ENCODE data around the gene AFF1. TPM values are rescaled to one million over a fixed set of nuclear protein-coding genes. Genes with fewer than 3 reads are reported as not detected.

The AFF1 gene
- total RNA-seq, 2 experiments from 2014 or later: 28.7 to 69.7 TPM

DNA sequence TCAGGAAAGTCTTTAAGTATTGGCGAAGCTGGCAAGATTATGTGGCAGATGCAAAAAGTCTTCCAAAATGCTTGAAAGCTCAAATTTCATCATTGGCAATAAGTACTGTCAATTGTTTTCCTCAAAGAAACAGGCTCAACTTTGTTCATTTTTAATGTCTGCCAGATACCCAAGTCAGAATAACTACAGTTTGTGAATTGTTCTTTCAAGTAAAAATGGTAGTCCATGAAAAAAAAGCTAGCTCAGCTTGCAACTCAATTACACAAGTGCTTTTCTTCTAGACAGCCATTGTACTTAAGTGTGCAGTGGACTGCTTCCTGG, 70.5 kb downstream of the AFF1 start:
- no peak for TF ChIP-seq EZH2phosphoT487 (IDR thresholded peaks at IDR 0.05; ENCODE audit: borderline replicate concordance, low read depth, low read length)
- TF ChIP-seq, protein P1, sequence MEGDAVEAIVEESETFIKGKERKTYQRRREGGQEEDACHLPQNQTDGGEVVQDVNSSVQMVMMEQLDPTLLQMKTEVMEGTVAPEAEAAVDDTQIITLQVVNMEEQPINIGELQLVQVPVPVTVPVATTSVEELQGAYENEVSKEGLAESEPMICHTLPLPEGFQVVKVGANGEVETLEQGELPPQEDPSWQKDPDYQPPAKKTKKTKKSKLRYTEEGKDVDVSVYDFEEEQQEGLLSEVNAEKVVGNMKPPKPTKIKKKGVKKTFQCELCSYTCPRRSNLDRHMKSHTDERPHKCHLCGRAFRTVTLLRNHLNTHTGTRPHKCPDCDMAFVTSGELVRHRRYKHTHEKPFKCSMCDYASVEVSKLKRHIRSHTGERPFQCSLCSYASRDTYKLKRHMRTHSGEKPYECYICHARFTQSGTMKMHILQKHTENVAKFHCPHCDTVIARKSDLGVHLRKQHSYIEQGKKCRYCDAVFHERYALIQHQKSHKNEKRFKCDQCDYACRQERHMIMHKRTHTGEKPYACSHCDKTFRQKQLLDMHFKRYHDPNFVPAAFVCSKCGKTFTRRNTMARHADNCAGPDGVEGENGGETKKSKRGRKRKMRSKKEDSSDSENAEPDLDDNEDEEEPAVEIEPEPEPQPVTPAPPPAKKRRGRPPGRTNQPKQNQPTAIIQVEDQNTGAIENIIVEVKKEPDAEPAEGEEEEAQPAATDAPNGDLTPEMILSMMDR (conservative IDR thresholded peaks at IDR 0.05; ENCODE audit: low read length): no peak
- Histone ChIP-seq H3K79me2 (ENCODE audit: insufficient read depth, low read depth, low read length) (peaks cover 78% of the 10 kb centered on the region; the same call in 1 of the 2 replicates), H3K4me3 (ENCODE audit: low read depth, low read length, poor library complexity, severe bottlenecking) (peak overlapping the region; percentile 79), H2AFZ (ENCODE audit: low read length) (no peak overlapping the region), H3K4me1 (ENCODE audit: insufficient read depth, low read length, poor library complexity, severe bottlenecking) (peaks cover 74% of the 10 kb centered on the region), H3K9me3 (ENCODE audit: low read length) (no peaks in the 10 kb centered on the region), H4K20me1 (ENCODE audit: insufficient read depth, low read length) (peaks cover 36% of the 10 kb centered on the region), H3K27ac (ENCODE audit: low read depth, low read length, poor library complexity, severe bottlenecking) (peak overlapping the region; percentile 86), H3K4me2 (ENCODE audit: low read length) (peak overlapping the region; percentile 91), H3K36me3 (ENCODE audit: insufficient read depth, low read length) (no peaks in the 10 kb centered on the region), H3K9me2 (ENCODE audit: insufficient read depth, low read length) (no peaks in the 10 kb centered on the region)
- ChIA-PET POLR2A (interaction anchor here (0.6 to 6.2 kb wide), 16 partner anchors 12 to 78 kb away, joined by 3 to 50 read pairs (median 4); partner anchors contain the start of gene AFF1), CTCF (ENCODE audit: unreplicated experiment) (interaction anchor here (0.8 kb wide), 1 partner anchor 13 kb away, joined by 3 read pairs; no protein-coding TSS in a partner anchor)
- BruUV-seq (replicated peaks): no TSS peak
- DNase-seq (ENCODE audit: low spot score): peak; percentile 51
- intact Hi-C loops (cut with micrococcal nuclease; ENCODE audit: unreplicated experiment): loop anchor here (1.0 to 10.0 kb wide), 2 partner anchors 215 to 1279 kb away; partner anchors contain the start of genes KLHL8 and PPM1K

DNA sequence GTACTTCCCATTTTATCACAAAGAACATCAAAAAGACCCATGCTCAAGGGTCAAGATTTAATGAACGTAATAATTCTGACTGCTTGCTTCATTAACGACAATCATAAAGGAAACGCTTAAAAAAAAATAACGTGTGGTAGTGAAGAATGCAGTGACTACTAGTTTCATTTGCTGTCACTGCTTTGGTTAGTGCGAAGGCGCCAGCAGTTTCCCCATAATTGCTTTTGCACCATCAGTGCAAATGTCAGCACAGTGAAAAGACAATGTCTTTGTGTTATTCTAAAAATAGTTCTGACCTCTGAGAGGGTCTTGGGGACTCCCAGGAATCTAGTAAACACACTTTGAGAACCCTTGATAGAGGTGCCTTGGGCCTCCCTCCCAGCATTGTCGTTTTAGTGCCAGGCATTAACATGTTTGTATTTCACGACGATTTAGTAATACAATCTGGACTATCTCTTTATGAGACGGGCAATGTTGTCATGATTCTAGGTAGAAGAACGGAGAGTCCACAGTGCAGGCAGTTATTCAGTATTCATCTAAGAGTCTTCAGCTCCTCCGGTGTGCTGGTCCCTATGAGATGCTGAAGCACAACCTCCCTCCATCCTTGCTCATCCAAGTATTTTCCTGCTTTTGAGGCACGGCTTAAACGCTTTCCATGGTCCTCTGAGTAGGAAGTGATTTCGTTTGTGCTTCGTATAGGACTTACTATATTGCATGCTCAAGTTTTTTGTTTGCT, 71.0 kb downstream of the AFF1 start:
- peak overlapping the region; percentile 91 for H3K4me2 ChIP-seq (ENCODE audit: low read length)
- H3K4me1 ChIP-seq (ENCODE audit: insufficient read depth, low read length, poor library complexity, severe bottlenecking): peaks cover 69% of the 10 kb centered on the region
- H3K4me3 ChIP-seq (ENCODE audit: low read depth, low read length, poor library complexity, severe bottlenecking): peak overlapping the region; percentile 79
- CTCF ChIA-PET (ENCODE audit: unreplicated experiment): interaction anchor here (0.6 to 1.1 kb wide), 3 partner anchors 14 to 83 kb away, joined by 3 to 7 read pairs (median 3); no protein-coding TSS in a partner anchor
- no peaks in the 10 kb centered on the region for H3K36me3 ChIP-seq (ENCODE audit: insufficient read depth, low read length)
- BruUV-seq (replicated peaks): no TSS peak
- peak overlapping the region; percentile 13; the same call in 1 of the 2 replicates for H2AFZ ChIP-seq (ENCODE audit: low read length)
- peaks cover 75% of the 10 kb centered on the region; the same call in 1 of the 2 replicates for H3K79me2 ChIP-seq (ENCODE audit: insufficient read depth, low read depth, low read length)
- peaks cover 37% of the 10 kb centered on the region for H4K20me1 ChIP-seq (ENCODE audit: insufficient read depth, low read length)
- H3K9me3 ChIP-seq (ENCODE audit: low read length): no peaks in the 10 kb centered on the region
- H3K9me2 ChIP-seq (ENCODE audit: insufficient read depth, low read length): no peaks in the 10 kb centered on the region
- TF ChIP-seq, protein P1 (conservative IDR thresholded peaks at IDR 0.05; ENCODE audit: low read length): no peak
- TF ChIP-seq EZH2phosphoT487 (IDR thresholded peaks at IDR 0.05; ENCODE audit: borderline replicate concordance, low read depth, low read length): no peak
- DNase-seq (ENCODE audit: low spot score): peak; percentile 43
- POLR2A ChIA-PET: interaction anchor here (0.5 to 6.2 kb wide), 27 partner anchors 8 to 714 kb away, joined by 3 to 50 read pairs (median 4); partner anchors contain the start of gene AFF1
- intact Hi-C loops (cut with micrococcal nuclease; ENCODE audit: unreplicated experiment): loop anchor here (1.0 to 10.0 kb wide), 7 partner anchors 45 to 1279 kb away; partner anchors contain the start of genes KLHL8 and PPM1K
- peak overlapping the region; percentile 86 for H3K27ac ChIP-seq (ENCODE audit: low read depth, low read length, poor library complexity, severe bottlenecking)
